Gastrocnemius medialis (tissue), 4 donors: ENCODE results near the gene CD79B.
"Not testable (repeated sequence)": the region's sequence is repeated elsewhere in the genome, so short reads cannot be mapped to it uniquely, and the experiment has no call there.

ENCODE experiments used
- CTCF ChIP-seq, 5 experiments: fragments of 450-650 bp in 3 of 5; fragments of 200-600 bp in 2 of 5; sonication (generic) in 2 of 5; IDR thresholded peaks in 4 of 5; conservative IDR thresholded peaks in 1 of 5; 1 replicate in 4 of 5; 2 replicates in 1 of 5; pipeline ENCODE4 v1.5.1; 2016 to 2019; ENCODE audit warnings: antibody characterized with exemption in 5 of 5, mild to moderate bottlenecking in 3 of 5, moderate library complexity in 3 of 5
- POLR2A ChIP-seq, 2 donors: fragments of 450-650 bp; IDR thresholded peaks; one replicate each; pipeline ENCODE4 v1.6.1; 2017; ENCODE audit warnings: antibody characterized with exemption in 2 of 2, mild to moderate bottlenecking in 2 of 2, moderate library complexity in 2 of 2

GRCh38 chr17:63909586-63909985 lies 22.5 kb downstream of the CD79B start:
- TF ChIP-seq CTCF (IDR thresholded peaks at IDR 0.05 in 4 of 5, conservative IDR thresholded peaks at IDR 0.05 in 1 of 5); POLR2A (IDR thresholded peaks at IDR 0.05): not testable (repeated sequence)
